ENCODE measurements around the gene SMYD3.

SMYD3 gene

DNA sequence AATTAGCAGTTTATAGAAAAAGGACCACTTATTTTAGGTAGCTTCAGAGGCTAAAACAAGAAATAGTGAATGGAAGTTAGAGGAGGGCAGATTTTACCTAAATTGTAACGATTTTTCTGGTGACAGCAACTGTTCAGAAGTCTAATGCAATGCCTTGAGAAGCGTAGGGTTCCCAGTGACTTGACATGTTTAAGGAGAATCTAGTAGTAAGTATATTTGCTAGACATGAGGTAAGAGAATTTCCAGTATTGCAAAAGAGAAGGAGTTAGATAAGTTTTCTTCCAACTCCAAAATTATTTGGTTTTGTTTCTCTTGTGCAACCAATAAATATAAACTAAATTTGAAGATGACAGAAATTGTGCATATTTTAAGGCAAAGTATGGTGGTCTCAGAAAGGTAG, 140.0 kb downstream of the SMYD3 start:
- Histone ChIP-seq H3K4me1 (ENCODE audit: control insufficient read depth, insufficient read depth, low read length) (no peaks in the 10 kb centered on the region), H3K4me3 (ENCODE audit: low read depth, low read length) (no peak overlapping the region), H3K9me3 (ENCODE audit: control insufficient read depth, insufficient read depth, low read depth, low read length) (no peaks in the 10 kb centered on the region), H3K27ac (ENCODE audit: extremely low read depth, low read depth, low read length) (no peak overlapping the region), H3K36me3 (ENCODE audit: control insufficient read depth in 2 of 2, insufficient read depth in 1 of 2, low read length in 2 of 2) (no peaks in the 10 kb centered on the region)
- ChIA-PET POLR2A (no interaction called here), CTCF (no interaction called here)
- no peak for TF ChIP-seq ZNF626 (tag by site-specific recombination; IDR thresholded peaks at IDR 0.05)
- no peak for TF ChIP-seq ZNF48 (tag by site-specific recombination; IDR thresholded peaks at IDR 0.05)

GRCh38 chr1:246365708-246366107, 141.4 kb downstream of the SMYD3 start:
- ChIA-PET POLR2A (no interaction called here), CTCF (no interaction called here)
- no peaks in the 10 kb centered on the region for H3K9me3 ChIP-seq (ENCODE audit: control insufficient read depth, insufficient read depth, low read depth, low read length)
- TF ChIP-seq ZNF362 (tag by site-specific recombination; IDR thresholded peaks at IDR 0.05) (no peak), ZNF621 (tag by site-specific recombination; IDR thresholded peaks at IDR 0.05) (no peak), ZNF777 (tag by site-specific recombination; IDR thresholded peaks at IDR 0.05; ENCODE audit: borderline replicate concordance) (no peak), GFI1B (tag by site-specific recombination; IDR thresholded peaks at IDR 0.05) (no peak), ZNF184 (tag by site-specific recombination; IDR thresholded peaks at IDR 0.05) (no peak), ZNF561 (tag by site-specific recombination; IDR thresholded peaks at IDR 0.05; ENCODE audit: borderline replicate concordance) (no peak), ZNF114 (tag by site-specific recombination; IDR thresholded peaks at IDR 0.05) (no peak), ATF2 (tag by site-specific recombination; IDR thresholded peaks at IDR 0.05; ENCODE audit: low read depth) (no peak), SETDB1 (IDR thresholded peaks at IDR 0.05; ENCODE audit: insufficient read length, low read length) (no peak), ZNF174 (tag by site-specific recombination; IDR thresholded peaks at IDR 0.05) (no peak)
- TF ChIP-seq, protein P1, sequence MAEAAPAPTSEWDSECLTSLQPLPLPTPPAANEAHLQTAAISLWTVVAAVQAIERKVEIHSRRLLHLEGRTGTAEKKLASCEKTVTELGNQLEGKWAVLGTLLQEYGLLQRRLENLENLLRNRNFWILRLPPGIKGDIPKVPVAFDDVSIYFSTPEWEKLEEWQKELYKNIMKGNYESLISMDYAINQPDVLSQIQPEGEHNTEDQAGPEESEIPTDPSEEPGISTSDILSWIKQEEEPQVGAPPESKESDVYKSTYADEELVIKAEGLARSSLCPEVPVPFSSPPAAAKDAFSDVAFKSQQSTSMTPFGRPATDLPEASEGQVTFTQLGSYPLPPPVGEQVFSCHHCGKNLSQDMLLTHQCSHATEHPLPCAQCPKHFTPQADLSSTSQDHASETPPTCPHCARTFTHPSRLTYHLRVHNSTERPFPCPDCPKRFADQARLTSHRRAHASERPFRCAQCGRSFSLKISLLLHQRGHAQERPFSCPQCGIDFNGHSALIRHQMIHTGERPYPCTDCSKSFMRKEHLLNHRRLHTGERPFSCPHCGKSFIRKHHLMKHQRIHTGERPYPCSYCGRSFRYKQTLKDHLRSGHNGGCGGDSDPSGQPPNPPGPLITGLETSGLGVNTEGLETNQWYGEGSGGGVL (tag by site-specific recombination; IDR thresholded peaks at IDR 0.05), result no peak
- TF ChIP-seq, protein P2, sequence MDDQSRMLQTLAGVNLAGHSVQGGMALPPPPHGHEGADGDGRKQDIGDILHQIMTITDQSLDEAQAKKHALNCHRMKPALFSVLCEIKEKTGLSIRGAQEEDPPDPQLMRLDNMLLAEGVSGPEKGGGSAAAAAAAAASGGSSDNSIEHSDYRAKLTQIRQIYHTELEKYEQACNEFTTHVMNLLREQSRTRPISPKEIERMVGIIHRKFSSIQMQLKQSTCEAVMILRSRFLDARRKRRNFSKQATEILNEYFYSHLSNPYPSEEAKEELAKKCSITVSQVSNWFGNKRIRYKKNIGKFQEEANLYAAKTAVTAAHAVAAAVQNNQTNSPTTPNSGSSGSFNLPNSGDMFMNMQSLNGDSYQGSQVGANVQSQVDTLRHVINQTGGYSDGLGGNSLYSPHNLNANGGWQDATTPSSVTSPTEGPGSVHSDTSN (CRISPR knock-in tag; IDR thresholded peaks at IDR 0.05), result no peak
- TF ChIP-seq, protein P3, sequence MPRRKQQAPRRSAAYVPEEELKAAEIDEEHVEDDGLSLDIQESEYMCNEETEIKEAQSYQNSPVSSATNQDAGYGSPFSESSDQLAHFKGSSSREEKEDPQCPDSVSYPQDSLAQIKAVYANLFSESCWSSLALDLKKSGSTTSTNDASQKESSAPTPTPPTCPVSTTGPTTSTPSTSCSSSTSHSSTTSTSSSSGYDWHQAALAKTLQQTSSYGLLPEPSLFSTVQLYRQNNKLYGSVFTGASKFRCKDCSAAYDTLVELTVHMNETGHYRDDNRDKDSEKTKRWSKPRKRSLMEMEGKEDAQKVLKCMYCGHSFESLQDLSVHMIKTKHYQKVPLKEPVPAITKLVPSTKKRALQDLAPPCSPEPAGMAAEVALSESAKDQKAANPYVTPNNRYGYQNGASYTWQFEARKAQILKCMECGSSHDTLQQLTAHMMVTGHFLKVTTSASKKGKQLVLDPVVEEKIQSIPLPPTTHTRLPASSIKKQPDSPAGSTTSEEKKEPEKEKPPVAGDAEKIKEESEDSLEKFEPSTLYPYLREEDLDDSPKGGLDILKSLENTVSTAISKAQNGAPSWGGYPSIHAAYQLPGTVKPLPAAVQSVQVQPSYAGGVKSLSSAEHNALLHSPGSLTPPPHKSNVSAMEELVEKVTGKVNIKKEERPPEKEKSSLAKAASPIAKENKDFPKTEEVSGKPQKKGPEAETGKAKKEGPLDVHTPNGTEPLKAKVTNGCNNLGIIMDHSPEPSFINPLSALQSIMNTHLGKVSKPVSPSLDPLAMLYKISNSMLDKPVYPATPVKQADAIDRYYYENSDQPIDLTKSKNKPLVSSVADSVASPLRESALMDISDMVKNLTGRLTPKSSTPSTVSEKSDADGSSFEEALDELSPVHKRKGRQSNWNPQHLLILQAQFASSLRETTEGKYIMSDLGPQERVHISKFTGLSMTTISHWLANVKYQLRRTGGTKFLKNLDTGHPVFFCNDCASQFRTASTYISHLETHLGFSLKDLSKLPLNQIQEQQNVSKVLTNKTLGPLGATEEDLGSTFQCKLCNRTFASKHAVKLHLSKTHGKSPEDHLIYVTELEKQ (tag by site-specific recombination; IDR thresholded peaks at IDR 0.05; ENCODE audit: borderline replicate concordance), result no peak
- TF ChIP-seq, protein P4, sequence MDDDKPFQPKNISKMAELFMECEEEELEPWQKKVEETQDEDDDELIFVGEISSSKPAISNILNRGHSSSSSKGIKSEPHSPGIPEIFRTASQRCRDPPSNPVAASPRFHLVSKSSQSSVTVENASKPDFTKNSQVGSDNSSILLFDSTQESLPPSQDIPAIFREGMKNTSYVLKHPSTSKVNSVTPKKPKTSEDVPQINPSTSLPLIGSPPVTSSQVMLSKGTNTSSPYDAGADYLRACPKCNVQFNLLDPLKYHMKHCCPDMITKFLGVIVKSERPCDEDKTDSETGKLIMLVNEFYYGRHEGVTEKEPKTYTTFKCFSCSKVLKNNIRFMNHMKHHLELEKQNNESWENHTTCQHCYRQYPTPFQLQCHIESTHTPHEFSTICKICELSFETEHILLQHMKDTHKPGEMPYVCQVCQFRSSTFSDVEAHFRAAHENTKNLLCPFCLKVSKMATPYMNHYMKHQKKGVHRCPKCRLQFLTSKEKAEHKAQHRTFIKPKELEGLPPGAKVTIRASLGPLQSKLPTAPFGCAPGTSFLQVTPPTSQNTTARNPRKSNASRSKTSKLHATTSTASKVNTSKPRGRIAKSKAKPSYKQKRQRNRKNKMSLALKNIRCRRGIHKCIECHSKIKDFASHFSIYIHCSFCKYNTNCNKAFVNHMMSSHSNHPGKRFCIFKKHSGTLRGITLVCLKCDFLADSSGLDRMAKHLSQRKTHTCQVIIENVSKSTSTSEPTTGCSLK (tag by site-specific recombination; IDR thresholded peaks at IDR 0.05), result no peak
- no peak overlapping the region for H3K27ac ChIP-seq (ENCODE audit: extremely low read depth, low read depth, low read length)
- H3K4me1 ChIP-seq (ENCODE audit: control insufficient read depth, insufficient read depth, low read length), result no peaks in the 10 kb centered on the region
- no peak overlapping the region for H3K4me3 ChIP-seq (ENCODE audit: low read depth, low read length)
- H3K36me3 ChIP-seq (ENCODE audit: control insufficient read depth in 2 of 2, insufficient read depth in 1 of 2, low read length in 2 of 2), result no peaks in the 10 kb centered on the region
